K562 (cell line): ENCODE data around the gene SHISAL1.

Source experiments
- CEBPB ChIP-seq: fragments of 450-650 bp; IDR thresholded peaks from 2 replicates; pipeline ENCODE4 v1.6.1; 2016; ENCODE audit warnings: missing genetic modification characterization, missing compliant biosample characterization
- EHMT2 ChIP-seq: fragments of 450-650 bp; IDR thresholded peaks from 2 replicates; pipeline ENCODE4 v1.6.1; 2018; ENCODE audit warnings: antibody characterized with exemption
- POLR2AphosphoS5 ChIP-seq: IDR thresholded peaks from 2 replicates; pipeline ENCODE4 v1.6.1; 2011; ENCODE audit warnings: mild to moderate bottlenecking, low read depth, low read length, moderate library complexity; ENCODE audit not compliant: control insufficient read depth, insufficient read depth
- RCOR1 ChIP-seq, 2 experiments: IDR thresholded peaks; 2 replicates each; pipeline ENCODE4 v1.6.1; 2012; ENCODE audit warnings: low read depth in 2 of 2, low read length in 2 of 2, borderline replicate concordance in 1 of 2, improper control_type of control experiment in 1 of 2
- SAFB ChIP-seq: fragments of 200-400 bp; formaldehyde crosslinking; IDR thresholded peaks from 2 replicates; pipeline ENCODE4 v1.6.1; 2017; ENCODE audit warnings: low read depth, low read length, borderline replicate concordance
- SIN3A ChIP-seq, 2 experiments: fragments of 150-350 bp in 1 of 2; IDR thresholded peaks; 2 replicates each; pipeline ENCODE4 v1.6.1; 2011 to 2016; ENCODE audit warnings: borderline replicate concordance in 2 of 2, low read depth in 2 of 2, low read length in 2 of 2, mild to moderate bottlenecking in 2 of 2, moderate library complexity in 2 of 2; ENCODE audit not compliant: control insufficient read depth in 1 of 2
- SMC3 ChIP-seq: conservative IDR thresholded peaks from 2 replicates; pipeline ENCODE4 v1.6.1; 2011; ENCODE audit warnings: low read depth, low read length, improper control_type of control experiment; ENCODE audit not compliant: insufficient read depth
- SRF ChIP-seq, 2 experiments: fragments of 250-450, 450-650 bp in 1 of 2; sonication (Bioruptor Pico) in 1 of 2; sonication (generic) in 1 of 2; formaldehyde crosslinking; IDR thresholded peaks; 2 replicates each; pipeline versions ENCODE4 v1.5.0 to v1.5.1; 2020 to 2022; ENCODE audit warnings: mild to moderate bottlenecking in 1 of 2, missing genetic modification reagents in 1 of 2
- TCF7 ChIP-seq: sonication (generic); IDR thresholded peaks from 2 replicates; pipeline ENCODE4 v1.6.1; 2016; ENCODE audit warnings: antibody characterized with exemption, borderline replicate concordance
- ZC3H4 ChIP-seq: sonication (generic); formaldehyde crosslinking; IDR thresholded peaks from 2 replicates; pipeline ENCODE4 v1.9.0; 2021; ENCODE audit warnings: missing genetic modification reagents, borderline replicate concordance
- ZNF224 ChIP-seq: sonication (generic); formaldehyde crosslinking; IDR thresholded peaks from 2 replicates; pipeline ENCODE4 v1.8.0; 2022; ENCODE audit warnings: mild to moderate bottlenecking, missing genetic modification reagents
- ZNF507 ChIP-seq: conservative IDR thresholded peaks from 2 replicates; pipeline ENCODE4 v1.6.1; 2017; ENCODE audit warnings: missing genetic modification characterization, missing compliant biosample characterization
- TF ChIP-seq, protein P1 (sequence below), 3 experiments: IDR thresholded peaks in 2 of 3; conservative IDR thresholded peaks in 1 of 3; 2 replicates each; pipeline ENCODE4 v1.5.1; 2011 to 2012; ENCODE audit warnings: low read length in 3 of 3, mild to moderate bottlenecking in 3 of 3, control low read depth in 2 of 3, improper control_type of control experiment in 1 of 3, inconsistent platforms in 1 of 3, low read depth in 1 of 3, mixed read lengths in 1 of 3, moderate library complexity in 1 of 3; ENCODE audit not compliant: insufficient read depth in 2 of 3
- TF ChIP-seq, protein P2 (sequence below): fragments of 150-350 bp; conservative IDR thresholded peaks from 2 replicates; pipeline ENCODE4 v1.6.1; 2014; ENCODE audit warnings: low read length

DNA sequence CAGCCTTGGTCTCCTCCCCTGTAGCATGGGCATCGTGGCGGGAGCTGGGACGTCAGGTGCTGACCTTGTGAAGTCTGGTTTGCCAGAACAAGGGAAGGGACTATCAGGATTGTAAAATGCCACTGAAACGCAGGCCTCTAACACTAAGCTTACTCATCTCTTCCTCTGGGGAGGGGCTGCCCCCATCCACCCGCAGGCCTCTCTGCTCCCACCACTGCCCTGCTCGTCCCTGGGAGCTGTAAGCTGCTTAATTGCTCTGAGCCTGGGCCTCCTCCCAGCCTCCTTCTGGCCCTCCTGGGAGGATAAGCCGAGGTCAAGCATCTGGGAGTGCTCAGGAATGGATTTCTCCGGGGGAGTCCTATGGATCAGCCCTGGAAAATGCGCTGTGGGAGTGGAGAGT lies 8.4 kb downstream of the SHISAL1 start:
- TF ChIP-seq SRF (CRISPR knock-in tag; IDR thresholded peaks at IDR 0.05) (no peak), ZNF507 (no peak), ZNF224 (CRISPR knock-in tag) (no peak), RCOR1 (IDR thresholded peaks at IDR 0.05; ENCODE audit: borderline replicate concordance in 1 of 2, low read depth in 2 of 2, low read length in 2 of 2) (no peak), SAFB (no peak), SIN3A (IDR thresholded peaks at IDR 0.05; ENCODE audit: borderline replicate concordance in 2 of 2, control insufficient read depth in 1 of 2, low read depth in 2 of 2, low read length in 2 of 2) (no peak), EHMT2 (no peak), CEBPB (tag) (no peak), SMC3 (no peak), POLR2AphosphoS5 (no peak), ZC3H4 (no peak), TCF7 (no peak)
- TF ChIP-seq, protein P1, sequence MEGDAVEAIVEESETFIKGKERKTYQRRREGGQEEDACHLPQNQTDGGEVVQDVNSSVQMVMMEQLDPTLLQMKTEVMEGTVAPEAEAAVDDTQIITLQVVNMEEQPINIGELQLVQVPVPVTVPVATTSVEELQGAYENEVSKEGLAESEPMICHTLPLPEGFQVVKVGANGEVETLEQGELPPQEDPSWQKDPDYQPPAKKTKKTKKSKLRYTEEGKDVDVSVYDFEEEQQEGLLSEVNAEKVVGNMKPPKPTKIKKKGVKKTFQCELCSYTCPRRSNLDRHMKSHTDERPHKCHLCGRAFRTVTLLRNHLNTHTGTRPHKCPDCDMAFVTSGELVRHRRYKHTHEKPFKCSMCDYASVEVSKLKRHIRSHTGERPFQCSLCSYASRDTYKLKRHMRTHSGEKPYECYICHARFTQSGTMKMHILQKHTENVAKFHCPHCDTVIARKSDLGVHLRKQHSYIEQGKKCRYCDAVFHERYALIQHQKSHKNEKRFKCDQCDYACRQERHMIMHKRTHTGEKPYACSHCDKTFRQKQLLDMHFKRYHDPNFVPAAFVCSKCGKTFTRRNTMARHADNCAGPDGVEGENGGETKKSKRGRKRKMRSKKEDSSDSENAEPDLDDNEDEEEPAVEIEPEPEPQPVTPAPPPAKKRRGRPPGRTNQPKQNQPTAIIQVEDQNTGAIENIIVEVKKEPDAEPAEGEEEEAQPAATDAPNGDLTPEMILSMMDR (IDR thresholded peaks at IDR 0.05 in 2 of 3, conservative IDR thresholded peaks at IDR 0.05 in 1 of 3; ENCODE audit: insufficient read depth in 2 of 3, low read depth in 1 of 3, low read length in 3 of 3), result no peak
- TF ChIP-seq, protein P2, sequence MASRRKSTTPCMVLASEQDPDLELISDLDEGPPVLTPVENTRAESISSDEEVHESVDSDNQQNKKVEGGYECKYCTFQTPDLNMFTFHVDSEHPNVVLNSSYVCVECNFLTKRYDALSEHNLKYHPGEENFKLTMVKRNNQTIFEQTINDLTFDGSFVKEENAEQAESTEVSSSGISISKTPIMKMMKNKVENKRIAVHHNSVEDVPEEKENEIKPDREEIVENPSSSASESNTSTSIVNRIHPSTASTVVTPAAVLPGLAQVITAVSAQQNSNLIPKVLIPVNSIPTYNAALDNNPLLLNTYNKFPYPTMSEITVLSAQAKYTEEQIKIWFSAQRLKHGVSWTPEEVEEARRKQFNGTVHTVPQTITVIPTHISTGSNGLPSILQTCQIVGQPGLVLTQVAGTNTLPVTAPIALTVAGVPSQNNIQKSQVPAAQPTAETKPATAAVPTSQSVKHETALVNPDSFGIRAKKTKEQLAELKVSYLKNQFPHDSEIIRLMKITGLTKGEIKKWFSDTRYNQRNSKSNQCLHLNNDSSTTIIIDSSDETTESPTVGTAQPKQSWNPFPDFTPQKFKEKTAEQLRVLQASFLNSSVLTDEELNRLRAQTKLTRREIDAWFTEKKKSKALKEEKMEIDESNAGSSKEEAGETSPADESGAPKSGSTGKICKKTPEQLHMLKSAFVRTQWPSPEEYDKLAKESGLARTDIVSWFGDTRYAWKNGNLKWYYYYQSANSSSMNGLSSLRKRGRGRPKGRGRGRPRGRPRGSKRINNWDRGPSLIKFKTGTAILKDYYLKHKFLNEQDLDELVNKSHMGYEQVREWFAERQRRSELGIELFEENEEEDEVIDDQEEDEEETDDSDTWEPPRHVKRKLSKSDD, result no peak
